Endothelial cell of umbilical vein (primary cell): ENCODE measurements around the gene MIER2. TPM values are rescaled to one million over a fixed set of nuclear protein-coding genes. Genes with fewer than 3 reads are reported as not detected.

Experiments
- BruUV-seq: library from RNA; stranded (reverse); fragments of 400-500 nt; replicated peaks from 2 replicates; lab custom pipeline; 2021; lab: Mats Ljungman, UMichigan
- CTCF ChIA-PET: fragments of 300-600, 350-600 bp; sonication (Branson Sonifier 250); formaldehyde crosslinking; loops from one replicate; lab custom pipeline; 2021; ENCODE audit warnings: antibody characterized with exemption, inconsistent platforms; lab: Charles Lee
- POLR2A ChIA-PET: fragments of 300-600, 350-600 bp; sonication (Branson Sonifier 250); formaldehyde crosslinking; loops from one replicate; lab custom pipeline; 2021; ENCODE audit warnings: antibody characterized with exemption, inconsistent platforms; lab: Charles Lee
- DNase-seq: peaks from one replicate; pipeline ENCODE4 v3.0.0-alpha.2; 2011; ENCODE audit warnings: low read depth, low spot score
- FAIRE-seq: peaks from 2 replicates; lab custom pipeline; 2011; peaks lifted over from hg19 to GRCh38; lab: Jason Lieb, UNC
- H2AFZ ChIP-seq: 2 replicates; pipeline ENCODE4 v1.6.0; 2012; ENCODE audit warnings: low read depth, low read length, control low read depth, inconsistent platforms
- H3K27ac ChIP-seq: 2 replicates; pipeline ENCODE4 v1.5.1; 2011; ENCODE audit warnings: low read depth, mild to moderate bottlenecking, control low read depth, low read length, moderate library complexity; ENCODE audit not compliant: insufficient read depth
- H3K27me3 ChIP-seq, 2 experiments: 2 replicates each; pipeline versions ENCODE4 v1.6.0 to v1.6.1; 2011; ENCODE audit warnings: low read length in 2 of 2, mixed read lengths in 1 of 2; ENCODE audit not compliant: control insufficient read depth in 2 of 2, insufficient read depth in 2 of 2
- H3K36me3 ChIP-seq, 2 experiments: 2 replicates in 1 of 2; 3 replicates in 1 of 2; pipeline ENCODE4 v1.5.1; 2011; ENCODE audit warnings: low read length in 2 of 2, mild to moderate bottlenecking in 1 of 2, moderate library complexity in 1 of 2; ENCODE audit not compliant: control insufficient read depth in 2 of 2, insufficient read depth in 2 of 2; ENCODE audit errors: extremely low read depth in 1 of 2
- H3K4me1 ChIP-seq: 3 replicates; pipeline ENCODE4 v1.5.1; 2011; ENCODE audit warnings: mild to moderate bottlenecking, low read length; ENCODE audit not compliant: control insufficient read depth, insufficient read depth; ENCODE audit errors: extremely low read depth
- H3K4me2 ChIP-seq: 2 replicates; pipeline ENCODE4 v1.6.1; 2011; ENCODE audit warnings: low read length, control low read depth, mixed read lengths; ENCODE audit not compliant: insufficient read depth
- H3K4me3 ChIP-seq, 3 experiments: fragments of 200-600 bp in 1 of 3; sonication (generic), shearing (Covaris generic) in 1 of 3; replicated peaks in 1 of 3; 2 replicates each; pipeline ENCODE4 v1.5.1; 2011 to 2016; ENCODE audit warnings: control low read depth in 3 of 3, low read length in 3 of 3, mild to moderate bottlenecking in 2 of 3, inconsistent platforms in 1 of 3, low read depth in 1 of 3, moderate library complexity in 1 of 3; ENCODE audit not compliant: insufficient read depth in 1 of 3
- H3K79me2 ChIP-seq: 2 replicates; pipeline ENCODE4 v1.6.0; 2012; ENCODE audit warnings: low read length, inconsistent platforms; ENCODE audit not compliant: control insufficient read depth, insufficient read depth
- H3K9ac ChIP-seq: replicated peaks from 2 replicates; pipeline ENCODE3; 2011; ENCODE audit warnings: low read length, control low read depth; ENCODE audit not compliant: insufficient read depth; ENCODE audit errors: extremely low read depth
- H3K9me1 ChIP-seq: replicated peaks from 3 replicates; pipeline ENCODE4 v1.6.0; 2011; ENCODE audit warnings: mild to moderate bottlenecking, low read length; ENCODE audit not compliant: control insufficient read depth, insufficient read depth; ENCODE audit errors: extremely low read depth
- H3K9me3 ChIP-seq: replicated peaks from 2 replicates; pipeline ENCODE4 v1.5.1; 2012; ENCODE audit warnings: low read length, inconsistent platforms; ENCODE audit not compliant: control insufficient read depth, insufficient read depth
- H4K20me1 ChIP-seq: replicated peaks from 2 replicates; pipeline ENCODE3; 2011; ENCODE audit warnings: mild to moderate bottlenecking, low read length; ENCODE audit not compliant: control insufficient read depth, insufficient read depth; ENCODE audit errors: extremely low read depth
- CTCF ChIP-seq, 2 donors: IDR thresholded peaks; 1 replicate in 1 of 2; 2 replicates in 1 of 2; pipeline ENCODE4 v1.5.1; 2011; ENCODE audit warnings: low read length in 2 of 2, mild to moderate bottlenecking in 2 of 2, moderate library complexity in 2 of 2, control low read depth in 1 of 2, inconsistent platforms in 1 of 2, low read depth in 1 of 2; ENCODE audit not compliant: insufficient read depth in 1 of 2; ENCODE audit errors: extremely low read depth in 1 of 2
- EZH2 ChIP-seq: IDR thresholded peaks from 2 replicates; pipeline ENCODE4 v1.6.1; 2012; ENCODE audit warnings: borderline replicate concordance, low read depth, mild to moderate bottlenecking, moderate library complexity, low read length, inconsistent platforms; ENCODE audit not compliant: severe bottlenecking
- FOS ChIP-seq: IDR thresholded peaks from 2 replicates; pipeline ENCODE4 v1.6.1; 2011; ENCODE audit warnings: mild to moderate bottlenecking, low read length, moderate library complexity, borderline replicate concordance; ENCODE audit not compliant: insufficient read depth
- GATA2 ChIP-seq: IDR thresholded peaks from 2 replicates; pipeline ENCODE4 v1.7.0; 2011; ENCODE audit warnings: low read depth, mild to moderate bottlenecking, moderate library complexity, mixed read lengths, low read length; ENCODE audit not compliant: insufficient read length, insufficient read depth
- JUN ChIP-seq: IDR thresholded peaks from 2 replicates; pipeline ENCODE4 v1.6.1; 2011; ENCODE audit warnings: borderline replicate concordance, low read depth; ENCODE audit not compliant: insufficient read length, insufficient read depth
- MAX ChIP-seq: IDR thresholded peaks from 2 replicates; pipeline ENCODE4 v1.6.1; 2011; ENCODE audit not compliant: insufficient read depth, insufficient read length
- MYC ChIP-seq: IDR thresholded peaks from one replicate; pipeline ENCODE4 v1.6.1; 2011; ENCODE audit warnings: mild to moderate bottlenecking, low read depth, low read length
- POLR2A ChIP-seq: IDR thresholded peaks from 2 replicates; pipeline ENCODE4 v1.6.1; 2012; ENCODE audit warnings: low read depth, mild to moderate bottlenecking, control low read depth, low read length
- POLR2AphosphoS5 ChIP-seq: IDR thresholded peaks from 2 replicates; pipeline ENCODE4 v1.6.1; 2012; ENCODE audit warnings: low read depth, mild to moderate bottlenecking, control low read depth, low read length, moderate library complexity; ENCODE audit not compliant: insufficient read depth
- dilution Hi-C: fragments of 300-500 bp; cut with MboI; formaldehyde crosslinking; loops from one replicate; pipeline ENCODE4 v1.15.0; 2019; ENCODE audit warnings: low sequenced_read_pairs; ENCODE audit not compliant: extremely low pct_ligation_motif_present
- intact Hi-C: fragments of 100-400 bp; cut with micrococcal nuclease; formaldehyde crosslinking; loops from one replicate; pipeline ENCODE4 v1.10.0; 2022
- polyA plus RNA-seq, 4 experiments: library from polyadenylated mRNA; depleted of rRNA in 3 of 4; stranded (reverse) in 3 of 4; unstranded in 1 of 4; fragments of >200 nt; gene quantifications; 2 replicates each; pipeline versions ENCODE4 v1.2.1 to v1.2.3, GENCODE V29; 2011 to 2012; ENCODE audit warnings: missing spikeins in 1 of 4
- total RNA-seq: library from RNA; stranded (reverse); gene quantifications from 2 replicates; pipeline ENCODE4 v1.2.3, GENCODE V29; 2021

Gene MIER2
- total and polyA plus RNA-seq, 2 donors (not counting 3 experiments of a cell fraction or from before 2014, with no cell fraction given): 20.3 to 44.9 TPM

GRCh38 chr19:296476-297225 is 47.9 kb downstream of the MIER2 start:
- FAIRE-seq (no peak), DNase-seq (no peak)
- no TSS peak for BruUV-seq
- no peaks in the 10 kb centered on the region for H3K79me2 ChIP-seq
- H3K27ac ChIP-seq: no peak overlapping the region
- no peak overlapping the region for H3K9ac ChIP-seq
- CTCF ChIA-PET: interaction anchor here (0.9 to 3.5 kb wide), 5 partner anchors 14 to 210 kb away, joined by 3 to 29 read pairs (median 5); no protein-coding TSS in a partner anchor
- H3K4me3 ChIP-seq: no peak overlapping the region
- peaks cover 3% of the 10 kb centered on the region for H3K4me1 ChIP-seq
- POLR2A ChIA-PET: no interaction called here
- H3K4me2 ChIP-seq: no peak overlapping the region
- H2AFZ ChIP-seq: no peak overlapping the region
- no peaks in the 10 kb centered on the region for H4K20me1 ChIP-seq
- no peaks in the 10 kb centered on the region for H3K9me3 ChIP-seq
- no peaks in the 10 kb centered on the region for H3K36me3 ChIP-seq
- peaks cover 16 to 28% of the 10 kb centered on the region in 2 experiments for H3K27me3 ChIP-seq
- dilution Hi-C loops (no loop called here), intact Hi-C loops (loop anchor here (10.0 kb wide), 2 partner anchors 48 to 208 kb away; partner anchors contain the start of genes MIER2 and TPGS1)
- TF ChIP-seq JUN (no peak), POLR2AphosphoS5 (no peak), MAX (no peak), FOS (no peak)
- no peaks in the 10 kb centered on the region for H3K9me1 ChIP-seq

- dilution Hi-C loops (no loop called here), intact Hi-C loops (loop anchor here (1.0 to 10.0 kb wide), 3 partner anchors 29 to 209 kb away; partner anchors contain the start of genes MIER2 and TPGS1)
- peaks cover 3% of the 10 kb centered on the region for H3K4me1 ChIP-seq
- no peak overlapping the region for H3K9ac ChIP-seq
- no peaks in the 10 kb centered on the region for H3K79me2 ChIP-seq
- H4K20me1 ChIP-seq: no peaks in the 10 kb centered on the region
- DNase-seq: no peak
- FAIRE-seq: no peak
- no peak overlapping the region for H3K4me2 ChIP-seq
- CTCF ChIA-PET: interaction anchor here (0.9 to 3.5 kb wide), 5 partner anchors 15 to 211 kb away, joined by 3 to 29 read pairs (median 5); no protein-coding TSS in a partner anchor
- no peaks in the 10 kb centered on the region for H3K9me1 ChIP-seq
- TF ChIP-seq MAX (no peak), FOS (no peak), MYC (no peak), JUN (no peak), GATA2 (no peak), EZH2 (no peak), CTCF (IDR thresholded peaks at IDR 0.05; ENCODE audit: extremely low read depth in 1 of 2, insufficient read depth in 1 of 2, low read depth in 1 of 2, low read length in 2 of 2) (no peak), POLR2AphosphoS5 (no peak), POLR2A (no peak)
- no peak overlapping the region for H2AFZ ChIP-seq
- peaks cover 16 to 28% of the 10 kb centered on the region in 2 experiments for H3K27me3 ChIP-seq
- BruUV-seq: no TSS peak
- no peak overlapping the region for H3K4me3 ChIP-seq
- no peaks in the 10 kb centered on the region for H3K36me3 ChIP-seq
- POLR2A ChIA-PET: no interaction called here
- no peak overlapping the region for H3K27ac ChIP-seq
- no peaks in the 10 kb centered on the region for H3K9me3 ChIP-seq
Measured at GRCh38 chr19:295687-296370, 48.8 kb downstream of the MIER2 start.
